ENCODE measurements around the gene KLF12. TPM values are rescaled to one million over a fixed set of nuclear protein-coding genes. Genes with fewer than 3 reads are reported as not detected.

KLF12 gene
- total RNA-seq, 1 donor from 2014 or later: 5.4 TPM

- Histone ChIP-seq H3K4me3 (no peak overlapping the region), H3K27ac (no peak overlapping the region), H3K9me3 (no peaks in the 10 kb centered on the region), H3K27me3 (no peaks in the 10 kb centered on the region), H3K36me3 (no peaks in the 10 kb centered on the region), H3K4me1 (no peaks in the 10 kb centered on the region)
- DNase-seq (ENCODE audit: extremely low spot score in 2 of 2): no peak
- TF ChIP-seq CTCF (IDR thresholded peaks at IDR 0.05): no peak
- no peak for TF ChIP-seq POLR2A (IDR thresholded peaks at IDR 0.05)
- no peak for TF ChIP-seq POLR2AphosphoS5 (IDR thresholded peaks at IDR 0.05; ENCODE audit: insufficient read depth in 1 of 2, low read depth in 1 of 2)
- intact Hi-C loops (cut with DNase I): no loop called here
These were observed 24.6 kb upstream of the KLF12 start for GRCh38 chr13:74158571-74159352.

GRCh38 chr13:74158028-74158427, 23.8 kb upstream of the KLF12 start:
- no peaks in the 10 kb centered on the region for H3K4me1 ChIP-seq
- no peak for DNase-seq (ENCODE audit: extremely low spot score in 2 of 2)
- H3K27me3 ChIP-seq: no peaks in the 10 kb centered on the region
- H3K4me3 ChIP-seq: no peak overlapping the region
- no peaks in the 10 kb centered on the region for H3K36me3 ChIP-seq
- H3K9me3 ChIP-seq: no peaks in the 10 kb centered on the region
- intact Hi-C loops (cut with DNase I): no loop called here
- no peak for TF ChIP-seq POLR2A (IDR thresholded peaks at IDR 0.05)
- no peak for TF ChIP-seq POLR2AphosphoS5 (IDR thresholded peaks at IDR 0.05; ENCODE audit: insufficient read depth in 1 of 2, low read depth in 1 of 2)
- no peak for TF ChIP-seq CTCF (IDR thresholded peaks at IDR 0.05)
- H3K27ac ChIP-seq: no peak overlapping the region

GRCh38 chr13:74154981-74155380, 20.8 kb upstream of the KLF12 start:
- DNase-seq (ENCODE audit: extremely low spot score in 2 of 2): no peak
- Histone ChIP-seq H3K9me3 (no peaks in the 10 kb centered on the region), H3K4me3 (no peak overlapping the region), H3K27me3 (no peaks in the 10 kb centered on the region), H3K27ac (no peak overlapping the region), H3K36me3 (no peaks in the 10 kb centered on the region), H3K4me1 (no peaks in the 10 kb centered on the region)
- intact Hi-C loops (cut with DNase I): no loop called here
- TF ChIP-seq POLR2A (IDR thresholded peaks at IDR 0.05) (no peak), CTCF (IDR thresholded peaks at IDR 0.05) (no peak), POLR2AphosphoS5 (IDR thresholded peaks at IDR 0.05; ENCODE audit: insufficient read depth in 1 of 2, low read depth in 1 of 2) (no peak)

- no peaks in the 10 kb centered on the region for H3K27me3 ChIP-seq
- TF ChIP-seq POLR2AphosphoS5 (IDR thresholded peaks at IDR 0.05; ENCODE audit: insufficient read depth in 1 of 2, low read depth in 1 of 2) (no peak), CTCF (IDR thresholded peaks at IDR 0.05) (no peak), POLR2A (IDR thresholded peaks at IDR 0.05) (no peak)
- no peaks in the 10 kb centered on the region for H3K36me3 ChIP-seq
- H3K4me1 ChIP-seq: no peaks in the 10 kb centered on the region
- no peak overlapping the region for H3K4me3 ChIP-seq
- DNase-seq (ENCODE audit: extremely low spot score in 2 of 2): no peak
- no peak overlapping the region for H3K27ac ChIP-seq
- intact Hi-C loops (cut with DNase I): no loop called here
- H3K9me3 ChIP-seq: no peaks in the 10 kb centered on the region
These were observed 19.1 kb upstream of the KLF12 start for GRCh38 chr13:74153316-74153715.

GRCh38 chr13:74151859-74152258, 17.7 kb upstream of the KLF12 start:
- Histone ChIP-seq H3K4me3 (no peak overlapping the region), H3K4me1 (no peaks in the 10 kb centered on the region), H3K36me3 (no peaks in the 10 kb centered on the region), H3K27ac (no peak overlapping the region), H3K9me3 (no peaks in the 10 kb centered on the region), H3K27me3 (no peaks in the 10 kb centered on the region)
- intact Hi-C loops (cut with DNase I): no loop called here
- no peak for TF ChIP-seq POLR2A (IDR thresholded peaks at IDR 0.05)
- no peak for TF ChIP-seq POLR2AphosphoS5 (IDR thresholded peaks at IDR 0.05; ENCODE audit: insufficient read depth in 1 of 2, low read depth in 1 of 2)
- no peak for TF ChIP-seq CTCF (IDR thresholded peaks at IDR 0.05)
- no peak for DNase-seq (ENCODE audit: extremely low spot score in 2 of 2)

Data from vagina (tissue), 2 donors.